SU-DHL-6 (cell line): ENCODE results near the gene RCCD1.
"Not testable (repeated sequence)": the region's sequence is repeated elsewhere in the genome, so short reads cannot be mapped to it uniquely, and the experiment has no call there.

Source experiments
- H2AFZ ChIP-seq: fragments of 200-600 bp; sonication (generic); 2 replicates; pipeline ENCODE4 v1.6.1; 2014; ENCODE audit warnings: low read depth, mild to moderate bottlenecking, moderate library complexity, mixed read lengths, antibody characterized with exemption, low read length; ENCODE audit not compliant: severe bottlenecking
- H3F3A ChIP-seq: fragments of 200-600 bp; shearing (Covaris generic); 2 replicates; pipeline ENCODE4 v1.6.0; 2016; ENCODE audit warnings: antibody characterized with exemption, mild to moderate bottlenecking; ENCODE audit not compliant: insufficient read depth
- H3K27ac ChIP-seq: fragments of 200-600 bp; sonication (generic); 2 replicates; pipeline ENCODE4 v1.5.1; 2016; ENCODE audit warnings: low read depth, mild to moderate bottlenecking, low read length, moderate library complexity, mixed read lengths
- H3K27me3 ChIP-seq: fragments of 200-600 bp; sonication (generic), shearing (Covaris generic); 2 replicates; pipeline ENCODE4 v1.6.0; 2014; ENCODE audit warnings: mild to moderate bottlenecking, low read length
- H3K36me3 ChIP-seq: fragments of 200-600 bp; sonication (generic); 2 replicates; pipeline ENCODE4 v1.6.1; 2014; ENCODE audit warnings: mild to moderate bottlenecking, low read length, mixed read lengths
- H3K4me2 ChIP-seq: fragments of 300-600, 200-600 bp; shearing (Covaris generic), sonication (generic); 2 replicates; pipeline ENCODE4 v1.6.0; 2014; ENCODE audit warnings: low read length, low read depth, mild to moderate bottlenecking; ENCODE audit not compliant: poor library complexity, severe bottlenecking
- H3K4me3 ChIP-seq: fragments of 200-600 bp; sonication (generic); 2 replicates; pipeline ENCODE4 v1.5.1; 2014; ENCODE audit warnings: antibody characterized with exemption, low read length, mild to moderate bottlenecking, mixed read lengths; ENCODE audit not compliant: insufficient read depth, poor library complexity, severe bottlenecking
- H3K79me2 ChIP-seq: fragments of 200-600 bp; sonication (generic); 2 replicates; pipeline ENCODE4 v1.6.1; 2014; ENCODE audit warnings: mild to moderate bottlenecking, low read length, moderate library complexity; ENCODE audit not compliant: insufficient read depth
- H3K9ac ChIP-seq: fragments of 200-600 bp; sonication (generic); 2 replicates; pipeline ENCODE4 v1.7.0; 2014; ENCODE audit warnings: mild to moderate bottlenecking, low read length
- H3K9me2 ChIP-seq: fragments of 200-600 bp; sonication (generic); replicated peaks from 2 replicates; pipeline ENCODE4 v1.6.1; 2014; ENCODE audit warnings: low read length; ENCODE audit not compliant: insufficient read depth
- H3K9me3 ChIP-seq: fragments of 200-600 bp; sonication (generic); 2 replicates; pipeline ENCODE4 v1.6.1; 2014; ENCODE audit warnings: low read length, mixed read lengths; ENCODE audit not compliant: insufficient read depth
- H4K20me1 ChIP-seq: fragments of 200-600 bp; sonication (generic); 2 replicates; pipeline ENCODE4 v1.6.1; 2014; ENCODE audit warnings: low read depth, mild to moderate bottlenecking, antibody characterized with exemption, low read length, moderate library complexity, mixed read lengths
- EZH2phosphoT487 ChIP-seq: fragments of 200-600 bp; sonication (generic), shearing (Covaris generic); conservative IDR thresholded peaks from 2 replicates; pipeline ENCODE4 v1.6.1; 2018; ENCODE audit warnings: mild to moderate bottlenecking, antibody characterized with exemption, low read length, moderate library complexity, mixed read lengths
- TF ChIP-seq, protein P1 (sequence below): fragments of 200-600 bp; sonication (generic); IDR thresholded peaks from one replicate; pipeline ENCODE4 v1.5.1; 2017; ENCODE audit warnings: antibody characterized with exemption, mild to moderate bottlenecking, low read length, moderate library complexity; ENCODE audit not compliant: insufficient read depth, poor library complexity, severe bottlenecking

RCCD1 gene

DNA sequence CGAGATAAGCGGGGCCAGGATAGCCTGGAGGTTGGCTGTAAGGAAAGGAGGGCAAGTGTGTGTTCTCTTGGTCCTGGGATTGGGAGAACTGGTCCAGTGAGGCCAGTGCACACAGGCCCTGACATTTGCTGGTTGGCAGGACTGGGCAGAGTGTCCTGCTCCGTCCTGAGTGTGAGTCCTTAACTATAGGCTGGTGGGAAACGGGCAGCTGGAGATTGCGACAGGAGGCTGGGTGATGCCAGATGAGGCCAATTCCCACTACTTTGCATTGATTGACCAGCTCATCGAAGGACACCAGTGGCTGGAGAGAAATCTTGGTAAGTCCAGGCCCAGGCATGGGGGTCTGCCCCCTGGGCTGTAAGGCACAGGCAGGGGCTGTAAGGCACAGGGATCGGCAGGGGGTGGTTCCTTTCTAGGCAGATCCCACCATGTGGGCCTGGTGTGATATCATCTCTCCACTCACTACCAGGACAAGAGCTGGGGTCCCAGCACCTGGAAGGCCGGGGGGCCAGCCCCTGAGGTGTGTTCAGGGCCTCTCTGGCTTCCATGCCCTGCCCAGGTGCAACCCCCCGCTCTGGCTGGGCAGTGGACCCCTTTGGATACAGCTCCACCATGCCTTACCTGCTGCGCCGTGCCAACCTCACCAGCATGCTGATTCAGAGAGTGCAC lies 48.4 kb upstream of the RCCD1 start:
- Histone ChIP-seq H3K4me3 (no peak overlapping the region), H4K20me1 (no peaks in the 10 kb centered on the region), H3K79me2 (no peaks in the 10 kb centered on the region), H3K9me2 (no peaks in the 10 kb centered on the region), H3K9ac (no peak overlapping the region), H3K9me3 (no peaks in the 10 kb centered on the region), H3F3A (peaks cover 9% of the 10 kb centered on the region; the same call in 1 of the 2 replicates), H3K27ac (no peak overlapping the region), H3K27me3 (no peaks in the 10 kb centered on the region), H3K36me3 (no peaks in the 10 kb centered on the region), H3K4me2 (no peak overlapping the region), H2AFZ (no peak overlapping the region)
- TF ChIP-seq EZH2phosphoT487 = no peak
- TF ChIP-seq, protein P1, sequence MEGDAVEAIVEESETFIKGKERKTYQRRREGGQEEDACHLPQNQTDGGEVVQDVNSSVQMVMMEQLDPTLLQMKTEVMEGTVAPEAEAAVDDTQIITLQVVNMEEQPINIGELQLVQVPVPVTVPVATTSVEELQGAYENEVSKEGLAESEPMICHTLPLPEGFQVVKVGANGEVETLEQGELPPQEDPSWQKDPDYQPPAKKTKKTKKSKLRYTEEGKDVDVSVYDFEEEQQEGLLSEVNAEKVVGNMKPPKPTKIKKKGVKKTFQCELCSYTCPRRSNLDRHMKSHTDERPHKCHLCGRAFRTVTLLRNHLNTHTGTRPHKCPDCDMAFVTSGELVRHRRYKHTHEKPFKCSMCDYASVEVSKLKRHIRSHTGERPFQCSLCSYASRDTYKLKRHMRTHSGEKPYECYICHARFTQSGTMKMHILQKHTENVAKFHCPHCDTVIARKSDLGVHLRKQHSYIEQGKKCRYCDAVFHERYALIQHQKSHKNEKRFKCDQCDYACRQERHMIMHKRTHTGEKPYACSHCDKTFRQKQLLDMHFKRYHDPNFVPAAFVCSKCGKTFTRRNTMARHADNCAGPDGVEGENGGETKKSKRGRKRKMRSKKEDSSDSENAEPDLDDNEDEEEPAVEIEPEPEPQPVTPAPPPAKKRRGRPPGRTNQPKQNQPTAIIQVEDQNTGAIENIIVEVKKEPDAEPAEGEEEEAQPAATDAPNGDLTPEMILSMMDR = no peak

- H2AFZ ChIP-seq = no peak overlapping the region
- no peaks in the 10 kb centered on the region for H3K9me3 ChIP-seq
- no peak overlapping the region for H3K9ac ChIP-seq
- H3F3A ChIP-seq = peaks cover 9% of the 10 kb centered on the region; the same call in 1 of the 2 replicates
- no peak overlapping the region for H3K27ac ChIP-seq
- H3K4me2 ChIP-seq = no peak overlapping the region
- no peaks in the 10 kb centered on the region for H3K36me3 ChIP-seq
- H3K27me3 ChIP-seq = no peaks in the 10 kb centered on the region
- TF ChIP-seq, protein P1 = no peak
- no peak for TF ChIP-seq EZH2phosphoT487
- H3K9me2 ChIP-seq = no peaks in the 10 kb centered on the region
- no peaks in the 10 kb centered on the region for H3K79me2 ChIP-seq
- no peak overlapping the region for H3K4me3 ChIP-seq
- no peaks in the 10 kb centered on the region for H4K20me1 ChIP-seq
These were observed 47.5 kb upstream of the RCCD1 start for GRCh38 chr15:90907051-90907660.

GRCh38 chr15:90907838-90908507 lies 46.7 kb upstream of the RCCD1 start:
- H3K4me3 ChIP-seq = no peak overlapping the region
- H4K20me1 ChIP-seq = no peaks in the 10 kb centered on the region
- peaks cover 8% of the 10 kb centered on the region; the same call in 1 of the 2 replicates for H3F3A ChIP-seq
- no peaks in the 10 kb centered on the region for H3K79me2 ChIP-seq
- TF ChIP-seq EZH2phosphoT487 = no peak
- TF ChIP-seq, protein P1 = no peak
- no peaks in the 10 kb centered on the region for H3K9me2 ChIP-seq
- no peak overlapping the region for H2AFZ ChIP-seq
- H3K9ac ChIP-seq = no peak overlapping the region
- no peaks in the 10 kb centered on the region for H3K36me3 ChIP-seq
- H3K9me3 ChIP-seq = no peaks in the 10 kb centered on the region
- H3K27ac ChIP-seq = no peak overlapping the region
- H3K4me2 ChIP-seq = no peak overlapping the region
- no peaks in the 10 kb centered on the region for H3K27me3 ChIP-seq

- not testable (repeated sequence) for H3K27me3 ChIP-seq, H3K36me3 ChIP-seq, H3K79me2 ChIP-seq, H3K9ac ChIP-seq, H3K9me2 ChIP-seq, H3K4me3 ChIP-seq, H2AFZ ChIP-seq, H3K9me3 ChIP-seq, H3K27ac ChIP-seq, H3K4me2 ChIP-seq, H3F3A ChIP-seq, H4K20me1 ChIP-seq
These were observed 45.2 kb upstream of the RCCD1 start for GRCh38 chr15:90909449-90909848.
